Ovary (tissue), 3 donors: ENCODE measurements around the gene HIRA.

Source experiments
- CTCF ChIP-seq, 3 donors: fragments of 450-650 bp in 2 of 3; fragments of 200-600 bp in 1 of 3; IDR thresholded peaks; one replicate each; pipeline versions ENCODE4 v1.5.1 to v1.8.0; 2016 to 2022; ENCODE audit warnings: antibody characterized with exemption in 3 of 3, mild to moderate bottlenecking in 1 of 3
- EP300 ChIP-seq: sonication (generic); formaldehyde crosslinking; IDR thresholded peaks from one replicate; pipeline ENCODE4 v1.6.1; 2017; ENCODE audit warnings: antibody characterized with exemption
- POLR2A ChIP-seq: fragments of 450-650 bp; IDR thresholded peaks from one replicate; pipeline ENCODE4 v1.6.1; 2017; ENCODE audit warnings: antibody characterized with exemption, mild to moderate bottlenecking, moderate library complexity
- donor health status: DM: no; HTN: no; CAD: no.

- TF ChIP-seq CTCF (IDR thresholded peaks at IDR 0.05) (no peak), POLR2A (no peak), EP300 (no peak)
Observed at GRCh38 chr22:19473578-19473977, 42.0 kb upstream of the HIRA start.
